ENCODE measurements around the gene MRPL4.
"Not testable (repeated sequence)": the region's sequence is repeated elsewhere in the genome, so short reads cannot be mapped to it uniquely, and the experiment has no call there.

Gene MRPL4

DNA sequence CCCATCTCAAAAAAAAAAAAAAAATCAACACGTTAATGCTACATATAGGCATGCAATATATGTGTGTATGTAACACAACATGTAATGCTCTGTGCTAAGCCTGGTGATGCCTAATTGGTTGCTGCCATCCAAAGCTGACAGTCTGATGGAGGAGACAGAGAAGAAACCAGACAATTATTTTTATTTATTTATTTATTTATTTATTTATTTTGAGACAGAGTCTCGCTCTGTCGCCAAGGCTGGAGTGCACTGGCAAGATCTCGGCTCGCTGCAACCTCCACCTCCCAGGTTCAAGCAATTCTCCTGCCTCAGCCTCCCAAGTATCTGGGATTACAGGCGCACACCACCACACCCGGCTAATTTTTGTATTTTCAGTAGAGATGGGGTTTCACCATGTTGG, 16.6 kb upstream of the MRPL4 start:
- H3K4me3 ChIP-seq (ENCODE audit: low read length); H2AFZ ChIP-seq (ENCODE audit: low read depth, low read length); H3K36me3 ChIP-seq (ENCODE audit: insufficient read depth, low read length); H3K27me3 ChIP-seq (ENCODE audit: insufficient read depth, low read length); H3K9me3 ChIP-seq (ENCODE audit: low read length); H3K4me1 ChIP-seq (ENCODE audit: insufficient read depth, low read length): not testable (repeated sequence)

DNA sequence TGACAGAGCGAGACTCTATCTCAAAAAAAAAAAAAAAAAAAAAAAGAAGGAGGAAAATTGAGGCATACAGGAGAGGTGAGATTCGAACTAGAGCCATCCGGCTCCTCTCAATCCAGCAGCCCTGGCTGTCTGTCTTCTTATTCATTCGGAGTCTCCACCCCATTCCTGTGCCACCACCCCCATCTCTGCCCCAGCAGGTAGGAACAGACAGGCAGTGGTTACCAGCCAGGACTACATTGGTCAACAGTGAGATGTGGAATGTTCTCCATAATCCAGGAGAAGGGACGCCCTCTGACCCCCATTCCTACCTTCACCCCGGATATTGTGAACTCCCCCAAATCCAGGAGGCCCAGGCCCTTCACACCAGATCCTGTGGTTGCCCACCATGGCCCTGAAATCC, 14.3 kb upstream of the MRPL4 start:
- Histone ChIP-seq H3K9me3 (ENCODE audit: low read length) (no peaks in the 10 kb centered on the region), H2AFZ (ENCODE audit: low read depth, low read length) (no peak overlapping the region), H3K4me3 (ENCODE audit: low read length) (no peak overlapping the region), H3K36me3 (ENCODE audit: insufficient read depth, low read length) (no peaks in the 10 kb centered on the region), H3K4me1 (ENCODE audit: insufficient read depth, low read length) (no peaks in the 10 kb centered on the region), H3K27me3 (ENCODE audit: insufficient read depth, low read length) (no peaks in the 10 kb centered on the region)

DNA sequence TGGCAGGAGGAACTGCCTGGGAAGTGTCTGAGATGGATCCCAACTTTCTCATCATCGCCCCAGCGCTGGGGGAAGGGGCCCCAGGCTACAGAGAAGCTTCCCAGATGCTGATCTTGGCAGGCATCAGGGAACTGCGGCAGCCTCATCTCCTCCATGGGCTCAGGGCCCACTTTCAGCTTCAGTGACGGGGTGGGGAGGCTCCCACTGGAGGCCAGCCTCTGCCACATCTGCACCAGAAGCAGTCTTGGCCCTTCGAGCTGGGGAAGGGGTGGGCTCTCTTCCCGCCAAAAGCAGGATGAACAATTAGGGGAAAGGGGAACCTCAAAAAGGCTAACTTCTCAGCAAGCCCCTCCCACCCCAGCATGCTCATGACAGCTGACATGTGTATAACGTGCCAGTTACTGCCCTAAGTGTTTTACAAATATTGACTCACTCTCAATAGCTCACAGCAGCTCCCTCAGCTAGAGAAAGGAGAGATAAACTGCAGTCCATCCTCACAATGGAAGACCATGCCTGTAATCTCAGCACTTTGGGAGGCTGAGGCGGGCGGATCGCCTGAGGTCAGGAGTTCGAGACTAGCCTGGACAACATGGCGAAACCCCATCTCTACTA, 13.7 kb upstream of the MRPL4 start:
- Histone ChIP-seq H2AFZ (ENCODE audit: low read depth, low read length) (no peak overlapping the region), H3K4me1 (ENCODE audit: insufficient read depth, low read length) (no peaks in the 10 kb centered on the region), H3K4me3 (ENCODE audit: low read length) (no peak overlapping the region), H3K27me3 (ENCODE audit: insufficient read depth, low read length) (no peaks in the 10 kb centered on the region), H3K36me3 (ENCODE audit: insufficient read depth, low read length) (no peaks in the 10 kb centered on the region), H3K9me3 (ENCODE audit: low read length) (no peaks in the 10 kb centered on the region)

DNA sequence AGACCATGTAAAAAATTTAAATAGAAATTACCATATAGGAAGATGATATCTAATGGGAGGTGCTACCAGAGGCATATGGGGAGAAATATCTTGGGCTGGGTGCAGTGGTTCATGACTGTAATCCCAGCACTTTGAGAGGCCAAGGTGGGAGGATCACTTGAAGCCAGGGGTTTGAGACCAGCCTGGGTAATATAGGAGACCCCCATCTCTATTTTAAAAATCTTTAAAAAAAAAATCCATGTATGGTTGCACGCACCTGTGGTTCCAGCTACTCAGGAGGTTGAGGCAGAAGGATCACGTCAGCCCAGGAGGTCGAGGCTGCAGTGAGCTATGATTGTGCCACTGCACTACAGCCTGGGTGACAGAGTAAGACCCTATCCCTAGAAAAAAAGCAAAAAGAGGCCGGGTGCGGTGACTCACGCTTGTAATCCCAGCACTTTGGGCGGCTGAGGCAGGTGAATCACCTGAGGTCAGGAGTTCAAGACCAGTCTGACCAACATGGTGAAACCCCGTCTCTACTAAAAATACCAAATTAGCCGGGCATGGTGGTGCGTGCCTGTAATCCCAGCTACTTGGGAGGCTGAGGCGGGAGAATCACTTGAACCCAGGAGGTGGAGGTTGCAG, 10.1 kb upstream of the MRPL4 start:
- H3K4me3 ChIP-seq (ENCODE audit: low read length); H3K4me1 ChIP-seq (ENCODE audit: insufficient read depth, low read length); H2AFZ ChIP-seq (ENCODE audit: low read depth, low read length); H3K9me3 ChIP-seq (ENCODE audit: low read length); H3K27me3 ChIP-seq (ENCODE audit: insufficient read depth, low read length); H3K36me3 ChIP-seq (ENCODE audit: insufficient read depth, low read length): not testable (repeated sequence)

DNA sequence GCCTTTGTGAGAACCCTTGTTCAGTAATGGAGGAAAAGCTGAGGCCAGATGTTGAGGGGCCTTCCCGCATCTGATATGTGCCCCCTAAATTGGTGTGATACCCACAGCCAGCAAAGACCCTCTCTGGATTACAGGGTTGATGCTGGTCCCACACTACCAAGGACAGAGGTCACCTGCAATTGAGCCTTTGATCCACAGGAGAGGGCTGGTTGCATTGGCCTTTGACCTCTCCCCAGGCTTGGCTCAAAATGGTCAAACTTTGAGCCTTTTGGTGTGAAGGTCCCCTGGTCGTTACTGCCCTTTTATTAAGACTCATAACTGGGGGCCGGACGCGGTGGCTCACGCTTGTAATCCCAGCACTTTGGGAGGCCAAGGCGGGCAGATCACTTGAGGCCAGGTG, 8.4 kb upstream of the MRPL4 start:
- Histone ChIP-seq H3K36me3 (ENCODE audit: insufficient read depth, low read length) (no peaks in the 10 kb centered on the region), H3K9me3 (ENCODE audit: low read length) (no peaks in the 10 kb centered on the region), H2AFZ (ENCODE audit: low read depth, low read length) (no peak overlapping the region), H3K4me1 (ENCODE audit: insufficient read depth, low read length) (no peaks in the 10 kb centered on the region), H3K4me3 (ENCODE audit: low read length) (no peak overlapping the region), H3K27me3 (ENCODE audit: insufficient read depth, low read length) (no peaks in the 10 kb centered on the region)

DNA sequence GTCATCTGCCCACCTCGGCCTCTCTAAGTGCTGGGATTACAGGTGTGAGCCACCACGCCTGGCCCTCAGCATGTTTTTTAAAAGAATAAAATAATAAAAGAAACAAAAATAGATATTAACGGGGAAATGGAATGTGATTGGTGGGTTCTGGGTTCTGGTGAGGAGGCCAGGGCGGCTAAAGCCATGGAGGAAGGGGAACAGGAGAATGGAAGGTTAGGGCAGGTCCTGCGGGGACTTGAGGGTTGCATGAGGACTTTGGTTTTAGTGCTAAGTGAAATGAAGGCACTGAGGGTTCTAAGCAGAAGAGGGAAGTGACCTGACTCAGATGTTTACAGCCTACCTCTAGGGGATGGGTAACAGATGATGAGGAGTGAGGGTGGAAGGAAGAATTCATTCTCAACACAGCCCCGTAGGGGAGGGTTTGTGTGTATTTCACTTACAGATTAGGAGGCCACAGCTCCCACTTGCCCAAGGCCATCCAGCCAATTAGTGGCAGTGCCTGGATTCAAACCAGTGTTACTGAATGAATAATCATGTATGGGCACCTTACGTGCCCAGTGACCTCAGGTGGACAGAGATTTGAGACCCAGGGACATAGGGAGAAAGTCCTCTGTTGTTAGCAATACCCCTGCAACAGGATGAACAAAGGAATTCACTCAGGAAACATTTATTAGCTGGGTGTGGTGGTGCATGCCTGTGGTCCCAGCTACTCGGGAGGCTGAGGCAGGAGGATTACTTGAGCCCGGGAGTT, 6.7 kb upstream of the MRPL4 start:
- H3K27me3 ChIP-seq (ENCODE audit: insufficient read depth, low read length), result no peaks in the 10 kb centered on the region
- no peaks in the 10 kb centered on the region for H3K4me1 ChIP-seq (ENCODE audit: insufficient read depth, low read length)
- H2AFZ ChIP-seq (ENCODE audit: low read depth, low read length), result no peak overlapping the region
- H3K4me3 ChIP-seq (ENCODE audit: low read length), result no peak overlapping the region
- H3K36me3 ChIP-seq (ENCODE audit: insufficient read depth, low read length), result no peaks in the 10 kb centered on the region
- no peaks in the 10 kb centered on the region for H3K9me3 ChIP-seq (ENCODE audit: low read length)

DNA sequence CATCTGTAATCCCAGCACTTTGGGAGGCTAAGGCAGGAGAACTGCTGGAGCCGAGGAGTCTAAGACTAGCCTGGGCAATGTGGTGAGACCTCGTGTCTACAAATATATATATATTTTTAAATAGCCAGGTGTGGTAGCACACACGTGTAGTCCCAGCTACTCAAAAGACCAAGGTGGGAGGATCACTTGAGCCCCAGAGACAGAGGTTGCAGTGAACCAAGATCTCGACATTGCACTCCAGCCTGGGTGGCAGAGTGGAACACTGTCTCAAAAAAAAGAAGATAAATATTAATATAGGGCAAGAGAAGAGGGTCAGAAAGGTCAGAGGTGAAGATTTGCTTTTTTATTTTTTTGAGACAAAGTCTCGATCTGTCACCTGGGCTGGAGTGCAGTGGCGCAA, 5.5 kb upstream of the MRPL4 start:
- Histone ChIP-seq H3K4me3 (ENCODE audit: low read length) (no peak overlapping the region), H2AFZ (ENCODE audit: low read depth, low read length) (no peak overlapping the region), H3K4me1 (ENCODE audit: insufficient read depth, low read length) (no peaks in the 10 kb centered on the region), H3K36me3 (ENCODE audit: insufficient read depth, low read length) (no peaks in the 10 kb centered on the region), H3K9me3 (ENCODE audit: low read length) (no peaks in the 10 kb centered on the region), H3K27me3 (ENCODE audit: insufficient read depth, low read length) (no peaks in the 10 kb centered on the region)

DNA sequence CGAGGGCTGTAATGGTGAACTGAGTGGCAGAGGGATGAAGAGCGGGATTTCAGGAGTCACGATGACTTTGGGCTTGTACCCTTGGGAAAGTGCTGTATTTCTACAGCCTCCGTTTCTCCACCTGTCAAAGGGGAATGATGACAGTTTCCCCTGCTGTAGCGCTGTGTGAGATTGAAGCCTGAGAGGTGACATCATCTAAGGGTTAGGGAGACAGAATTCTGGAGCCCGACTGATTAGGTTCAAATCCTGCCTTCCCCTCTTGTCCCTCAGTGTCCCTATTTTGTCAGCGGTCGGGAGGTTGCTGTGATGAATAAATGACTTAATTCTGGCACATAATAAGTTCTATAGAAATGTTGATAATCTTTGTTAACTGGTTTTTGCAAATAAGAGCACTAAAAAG, 693 bp downstream of the MRPL4 start:
- Histone ChIP-seq H3K4me3 (ENCODE audit: low read length) (peak overlapping the region; percentile 73), H2AFZ (ENCODE audit: low read depth, low read length) (peak overlapping the region; percentile 79), H3K4me1 (ENCODE audit: insufficient read depth, low read length) (peaks cover 6% of the 10 kb centered on the region), H3K36me3 (ENCODE audit: insufficient read depth, low read length) (peaks cover 33% of the 10 kb centered on the region), H3K9me3 (ENCODE audit: low read length) (no peaks in the 10 kb centered on the region), H3K27me3 (ENCODE audit: insufficient read depth, low read length) (no peaks in the 10 kb centered on the region)

DNA sequence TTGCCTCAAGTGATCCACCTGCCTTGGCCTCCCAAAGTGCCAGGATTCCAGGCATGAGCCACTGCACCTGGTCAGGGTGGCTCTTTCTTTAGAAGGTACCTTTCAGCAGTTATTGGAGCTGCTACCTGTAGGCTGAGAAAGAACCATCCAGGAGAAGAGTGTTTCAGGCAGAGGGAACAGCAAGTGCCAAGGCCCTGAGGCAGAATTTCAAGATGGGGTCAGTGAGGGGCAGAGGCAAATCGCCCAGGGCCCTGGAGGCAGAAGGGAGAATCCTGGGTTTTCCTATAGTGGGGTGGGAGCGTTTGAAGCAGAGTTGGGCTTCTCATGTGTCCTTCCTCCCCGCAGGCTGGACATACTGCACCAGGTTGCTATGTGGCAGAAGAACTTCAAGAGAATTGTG, 2.2 kb downstream of the MRPL4 start:
- Histone ChIP-seq H3K4me3 (ENCODE audit: low read length) (no peak overlapping the region), H3K4me1 (ENCODE audit: insufficient read depth, low read length) (peaks cover 8% of the 10 kb centered on the region), H3K36me3 (ENCODE audit: insufficient read depth, low read length) (peaks cover 42% of the 10 kb centered on the region), H3K9me3 (ENCODE audit: low read length) (no peaks in the 10 kb centered on the region), H2AFZ (ENCODE audit: low read depth, low read length) (no peak overlapping the region), H3K27me3 (ENCODE audit: insufficient read depth, low read length) (no peaks in the 10 kb centered on the region)

DNA sequence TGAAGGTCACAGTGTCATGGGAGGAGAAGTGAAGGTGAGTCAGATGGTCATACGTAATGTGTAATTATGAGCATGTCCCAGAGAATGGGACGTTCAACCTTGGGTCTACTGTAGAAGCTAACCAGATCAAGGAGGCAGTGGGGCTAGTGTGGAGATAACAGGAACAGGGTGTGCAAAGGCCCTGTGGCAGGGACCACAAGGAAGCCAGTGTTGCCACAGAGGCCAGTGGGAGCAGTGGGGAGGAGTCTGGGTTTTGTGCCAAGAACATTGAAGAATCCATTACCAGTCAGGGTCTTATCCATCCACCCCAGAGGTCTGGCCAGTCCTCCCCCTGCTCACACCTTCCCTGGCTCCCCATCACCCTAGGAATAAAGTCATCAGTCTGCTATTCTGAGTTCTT, 3.3 kb downstream of the MRPL4 start:
- Histone ChIP-seq H3K9me3 (ENCODE audit: low read length) (no peaks in the 10 kb centered on the region), H2AFZ (ENCODE audit: low read depth, low read length) (no peak overlapping the region), H3K27me3 (ENCODE audit: insufficient read depth, low read length) (no peaks in the 10 kb centered on the region), H3K4me1 (ENCODE audit: insufficient read depth, low read length) (peaks cover 8% of the 10 kb centered on the region), H3K4me3 (ENCODE audit: low read length) (no peak overlapping the region), H3K36me3 (ENCODE audit: insufficient read depth, low read length) (peaks cover 44% of the 10 kb centered on the region)

DNA sequence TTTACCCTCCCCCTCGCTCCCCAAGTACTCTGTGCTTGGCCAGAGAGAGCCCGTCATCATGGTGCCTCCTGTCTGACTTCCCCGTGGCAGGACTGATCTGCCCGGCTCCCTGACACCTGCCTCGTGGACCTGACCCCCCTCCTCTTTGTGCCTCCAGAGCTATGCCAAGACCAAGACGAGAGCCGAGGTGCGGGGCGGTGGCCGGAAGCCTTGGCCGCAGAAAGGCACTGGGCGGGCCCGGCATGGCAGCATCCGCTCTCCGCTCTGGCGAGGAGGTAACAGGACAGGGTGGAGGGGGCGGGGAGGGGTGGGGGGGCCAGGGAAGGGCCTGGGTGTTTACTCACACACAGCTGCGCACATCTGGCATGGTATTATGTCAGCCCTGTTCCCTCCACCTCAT, 4.5 kb downstream of the MRPL4 start:
- no peaks in the 10 kb centered on the region for H3K9me3 ChIP-seq (ENCODE audit: low read length)
- H3K27me3 ChIP-seq (ENCODE audit: insufficient read depth, low read length), result no peaks in the 10 kb centered on the region
- peaks cover 44% of the 10 kb centered on the region for H3K36me3 ChIP-seq (ENCODE audit: insufficient read depth, low read length)
- no peak overlapping the region for H3K4me3 ChIP-seq (ENCODE audit: low read length)
- H3K4me1 ChIP-seq (ENCODE audit: insufficient read depth, low read length), result peaks cover 8% of the 10 kb centered on the region
- H2AFZ ChIP-seq (ENCODE audit: low read depth, low read length), result no peak overlapping the region

DNA sequence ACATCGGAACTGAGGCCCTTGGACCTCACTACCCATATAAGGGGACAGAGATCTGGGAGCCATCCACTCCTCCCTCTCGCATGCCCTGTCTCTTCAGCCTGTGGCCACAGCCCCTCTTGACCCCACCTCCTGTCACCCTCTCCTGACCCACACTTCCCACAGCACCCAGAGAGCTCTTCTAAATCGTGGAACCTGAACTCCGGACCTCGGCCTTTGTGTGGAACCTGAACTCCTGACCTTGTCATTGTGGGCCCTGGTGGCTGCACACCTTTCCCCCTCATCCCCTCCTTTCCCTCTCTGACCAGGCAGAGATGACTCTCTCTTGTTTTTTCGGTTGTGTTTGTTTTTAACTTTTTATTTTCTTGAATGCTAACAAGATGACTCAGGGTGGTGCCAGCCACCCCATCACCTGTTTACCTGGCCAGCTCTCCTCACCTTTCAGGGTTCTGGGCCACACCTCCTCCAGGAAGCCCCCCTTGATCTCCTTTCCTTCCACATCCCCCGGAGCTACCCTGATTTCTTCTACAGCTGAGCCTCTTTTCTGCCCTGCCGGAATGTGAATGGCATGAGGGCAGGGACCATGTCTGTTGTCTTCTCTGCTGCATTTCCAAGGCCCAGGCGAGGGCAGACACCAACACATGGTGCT, 5.1 kb downstream of the MRPL4 start:
- no peak overlapping the region for H2AFZ ChIP-seq (ENCODE audit: low read depth, low read length)
- H3K4me1 ChIP-seq (ENCODE audit: insufficient read depth, low read length), result peaks cover 8% of the 10 kb centered on the region
- no peaks in the 10 kb centered on the region for H3K27me3 ChIP-seq (ENCODE audit: insufficient read depth, low read length)
- H3K4me3 ChIP-seq (ENCODE audit: low read length), result no peak overlapping the region
- H3K9me3 ChIP-seq (ENCODE audit: low read length), result no peaks in the 10 kb centered on the region
- peaks cover 44% of the 10 kb centered on the region for H3K36me3 ChIP-seq (ENCODE audit: insufficient read depth, low read length)

DNA sequence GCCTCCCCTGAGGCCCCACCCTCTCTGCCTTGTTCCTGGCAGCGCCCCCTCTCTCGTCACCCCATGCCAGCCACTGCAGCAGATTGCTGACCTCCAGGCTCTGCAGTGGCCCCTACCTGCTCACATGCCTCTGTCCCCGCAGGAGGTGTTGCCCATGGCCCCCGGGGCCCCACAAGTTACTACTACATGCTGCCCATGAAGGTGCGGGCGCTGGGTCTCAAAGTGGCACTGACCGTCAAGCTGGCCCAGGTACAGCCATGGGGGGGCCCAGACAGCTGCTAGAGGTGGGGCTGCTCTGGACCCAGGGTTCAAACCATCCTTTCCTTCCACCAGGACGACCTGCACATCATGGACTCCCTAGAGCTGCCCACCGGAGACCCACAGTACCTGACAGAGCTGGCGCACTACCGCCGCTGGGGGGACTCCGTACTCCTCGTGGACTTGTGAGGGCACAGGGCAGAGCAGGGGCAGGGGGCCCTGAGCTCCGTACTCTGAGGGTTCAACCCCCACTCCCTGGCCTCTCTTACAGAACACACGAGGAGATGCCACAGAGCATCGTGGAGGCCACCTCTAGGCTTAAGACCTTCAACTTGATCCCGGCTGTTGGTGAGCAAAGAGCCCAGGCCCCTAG, 6.2 kb downstream of the MRPL4 start:
- no peak overlapping the region for H3K4me3 ChIP-seq (ENCODE audit: low read length)
- H3K36me3 ChIP-seq (ENCODE audit: insufficient read depth, low read length), result peaks cover 44% of the 10 kb centered on the region
- H3K27me3 ChIP-seq (ENCODE audit: insufficient read depth, low read length), result no peaks in the 10 kb centered on the region
- H3K9me3 ChIP-seq (ENCODE audit: low read length), result no peaks in the 10 kb centered on the region
- H2AFZ ChIP-seq (ENCODE audit: low read depth, low read length), result no peak overlapping the region
- H3K4me1 ChIP-seq (ENCODE audit: insufficient read depth, low read length), result peaks cover 2% of the 10 kb centered on the region

Data from neuron (in vitro differentiated cells).